GM12873 (cell line): ENCODE measurements around the gene GREB1L.

ENCODE experiments used
- TF ChIP-seq, protein P1 (sequence below): IDR thresholded peaks from 2 replicates; pipeline ENCODE4 v1.5.1; 2012; ENCODE audit warnings: low read depth, mild to moderate bottlenecking, moderate library complexity, low read length, control low read depth; ENCODE audit not compliant: insufficient read depth; ENCODE audit errors: missing control alignments

The GREB1L gene

DNA sequence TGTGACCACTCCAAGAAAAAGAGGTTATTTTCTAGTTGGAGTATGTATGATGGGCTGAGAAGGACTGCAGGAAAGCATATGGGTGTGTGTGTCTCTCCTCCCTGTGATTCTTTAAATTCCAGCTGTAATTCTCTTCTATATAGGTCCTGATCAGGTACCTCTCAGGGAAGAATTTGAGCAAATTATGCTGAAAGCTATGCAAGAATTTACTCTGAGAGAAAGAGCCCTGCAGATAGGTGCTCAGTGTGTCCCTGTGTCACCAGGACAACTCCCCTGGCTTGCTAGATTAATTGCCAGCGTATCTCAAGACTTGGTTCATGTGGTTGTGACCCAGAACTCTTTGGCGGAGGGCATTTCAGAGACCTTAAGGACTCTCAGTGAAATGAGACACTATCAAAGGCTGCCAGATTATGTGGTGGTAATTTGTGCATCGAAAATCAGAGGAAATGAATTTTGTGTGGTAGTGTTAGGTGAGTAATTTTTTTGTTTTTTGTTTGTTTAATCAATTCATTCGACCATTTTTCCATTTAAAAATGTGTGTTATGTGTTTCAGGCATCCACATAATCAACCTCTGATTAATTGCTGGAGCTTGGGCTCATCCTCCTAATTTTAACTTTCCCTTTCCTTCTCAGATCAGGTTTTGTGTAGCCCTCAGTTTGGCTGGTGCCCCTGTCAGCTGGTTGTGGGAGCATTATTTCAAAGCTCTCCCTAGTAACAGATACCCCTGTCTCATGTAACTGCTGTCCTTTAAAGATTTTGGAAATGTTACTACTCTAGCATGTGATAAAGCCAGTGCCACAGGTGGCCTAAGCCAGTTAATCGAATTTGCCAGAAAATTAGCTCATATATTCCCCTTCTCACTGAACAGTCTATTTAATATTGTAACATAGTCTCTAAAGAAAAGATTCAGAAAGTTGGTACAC lies 207.6 kb downstream of the GREB1L start:
- TF ChIP-seq, protein P1, sequence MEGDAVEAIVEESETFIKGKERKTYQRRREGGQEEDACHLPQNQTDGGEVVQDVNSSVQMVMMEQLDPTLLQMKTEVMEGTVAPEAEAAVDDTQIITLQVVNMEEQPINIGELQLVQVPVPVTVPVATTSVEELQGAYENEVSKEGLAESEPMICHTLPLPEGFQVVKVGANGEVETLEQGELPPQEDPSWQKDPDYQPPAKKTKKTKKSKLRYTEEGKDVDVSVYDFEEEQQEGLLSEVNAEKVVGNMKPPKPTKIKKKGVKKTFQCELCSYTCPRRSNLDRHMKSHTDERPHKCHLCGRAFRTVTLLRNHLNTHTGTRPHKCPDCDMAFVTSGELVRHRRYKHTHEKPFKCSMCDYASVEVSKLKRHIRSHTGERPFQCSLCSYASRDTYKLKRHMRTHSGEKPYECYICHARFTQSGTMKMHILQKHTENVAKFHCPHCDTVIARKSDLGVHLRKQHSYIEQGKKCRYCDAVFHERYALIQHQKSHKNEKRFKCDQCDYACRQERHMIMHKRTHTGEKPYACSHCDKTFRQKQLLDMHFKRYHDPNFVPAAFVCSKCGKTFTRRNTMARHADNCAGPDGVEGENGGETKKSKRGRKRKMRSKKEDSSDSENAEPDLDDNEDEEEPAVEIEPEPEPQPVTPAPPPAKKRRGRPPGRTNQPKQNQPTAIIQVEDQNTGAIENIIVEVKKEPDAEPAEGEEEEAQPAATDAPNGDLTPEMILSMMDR, result no peak

DNA sequence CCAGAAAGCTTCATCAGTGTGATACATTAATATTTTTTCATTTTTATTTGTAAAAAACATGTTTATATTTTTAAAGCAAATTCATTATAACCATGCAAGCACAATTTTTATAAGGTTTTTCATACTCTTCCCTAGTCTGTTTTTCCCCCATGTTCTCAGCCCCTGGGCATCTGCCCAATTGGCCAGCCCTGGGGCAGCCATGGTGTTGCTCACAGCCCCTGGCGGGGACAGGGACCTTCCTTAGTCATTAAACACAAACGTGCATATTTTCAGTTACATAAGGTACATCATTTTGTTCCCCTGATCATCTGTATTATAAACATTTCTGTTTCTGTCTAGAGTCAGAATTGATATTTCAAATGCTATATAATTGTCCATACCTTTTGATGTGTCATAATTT lies 208.5 kb downstream of the GREB1L start:
- TF ChIP-seq, protein P1, result no peak

DNA sequence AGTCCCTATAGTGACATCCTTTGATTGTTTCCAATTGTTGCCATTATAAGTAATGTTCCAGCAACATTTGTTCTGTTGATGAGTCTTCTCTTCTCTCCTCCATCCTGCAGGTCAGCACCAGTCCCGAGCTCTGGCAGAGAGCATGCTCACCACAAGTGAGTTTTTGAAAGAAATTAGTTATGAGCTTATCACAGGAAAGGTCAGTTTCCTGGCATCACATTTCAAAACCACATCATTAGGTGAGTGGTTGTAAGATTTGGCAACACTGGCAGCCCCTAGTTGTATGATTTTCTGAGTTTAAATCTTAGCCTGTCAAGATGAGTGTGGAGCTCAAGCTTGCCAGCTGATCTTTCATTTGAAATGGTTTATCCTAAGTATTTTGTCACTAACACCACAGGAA lies 208.9 kb downstream of the GREB1L start:
- TF ChIP-seq, protein P1, result no peak

DNA sequence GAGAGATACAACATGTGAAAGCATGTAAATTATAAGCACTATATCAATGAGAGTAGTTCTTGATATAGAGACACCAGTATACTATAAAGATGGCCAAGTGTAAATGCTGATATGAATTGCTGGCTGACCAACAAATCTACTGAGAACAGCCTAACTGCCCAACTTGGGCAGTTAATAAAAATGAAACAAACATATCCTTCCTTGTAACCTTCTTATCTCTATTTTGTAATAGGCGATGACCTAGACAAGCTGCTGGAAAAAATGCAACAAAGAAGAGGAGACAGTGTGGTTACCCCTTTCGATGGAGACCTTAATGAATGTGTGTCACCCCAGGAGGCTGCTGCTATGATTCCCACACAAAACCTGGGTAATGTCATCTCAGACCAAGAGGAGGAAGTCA lies 209.8 kb downstream of the GREB1L start:
- TF ChIP-seq, protein P1, result no peak

DNA sequence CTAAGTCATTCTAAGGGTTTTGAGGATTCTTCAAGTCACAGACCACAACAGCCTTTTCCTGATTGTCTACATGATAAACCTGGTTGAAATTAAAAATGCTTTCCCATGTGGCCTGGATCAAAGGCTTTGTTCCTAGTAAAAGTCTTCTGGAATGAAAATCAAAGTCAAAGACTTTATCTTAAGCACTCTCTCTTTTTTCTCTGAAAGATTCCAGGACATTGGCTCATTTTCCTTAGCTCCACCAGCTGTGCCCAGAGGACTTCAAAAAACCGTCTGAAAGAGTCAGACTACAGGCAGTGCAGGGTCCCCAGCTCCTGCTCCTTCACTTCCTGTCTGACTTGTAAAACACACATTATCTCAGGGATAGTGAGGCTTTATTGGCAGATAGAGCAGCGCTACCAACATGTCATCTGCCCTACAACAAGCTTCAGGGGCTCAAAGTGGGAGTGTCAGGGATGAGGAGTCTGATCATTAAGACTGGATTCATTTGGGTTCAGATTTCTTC lies 210.3 kb downstream of the GREB1L start:
- TF ChIP-seq, protein P1, result no peak

DNA sequence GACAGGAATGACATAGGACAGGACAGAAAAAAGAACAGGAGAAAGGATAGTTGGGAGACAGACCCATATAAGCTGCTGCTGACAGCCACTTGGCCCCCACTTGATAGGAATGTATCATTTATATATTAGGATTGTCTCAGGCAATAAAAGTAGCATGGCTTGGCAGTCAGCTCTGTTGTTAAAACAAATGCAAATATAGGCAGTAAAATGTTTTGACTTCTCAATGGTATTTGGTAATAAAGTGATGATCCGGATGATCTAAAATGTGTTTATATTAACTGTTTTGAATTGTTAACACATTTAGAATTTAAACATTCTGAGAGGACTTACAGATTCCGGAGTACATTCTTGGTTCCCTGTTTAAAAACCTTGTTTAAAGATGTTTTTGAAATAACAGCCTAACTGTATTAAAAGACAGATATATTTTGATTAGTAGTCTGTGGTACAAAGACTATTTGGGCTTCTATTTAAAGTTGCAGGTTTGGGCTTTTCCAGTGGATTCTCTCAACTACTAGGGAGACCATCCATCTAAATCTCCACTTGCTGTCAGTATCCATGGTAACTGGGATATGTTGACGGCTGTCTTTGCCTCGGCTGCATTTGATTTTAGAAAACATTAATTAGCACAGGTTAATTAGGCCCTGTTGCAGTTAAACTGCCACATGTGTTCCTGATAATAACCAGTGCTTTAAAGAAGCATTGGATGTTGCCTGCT lies 210.9 kb downstream of the GREB1L start:
- TF ChIP-seq, protein P1, result no peak

DNA sequence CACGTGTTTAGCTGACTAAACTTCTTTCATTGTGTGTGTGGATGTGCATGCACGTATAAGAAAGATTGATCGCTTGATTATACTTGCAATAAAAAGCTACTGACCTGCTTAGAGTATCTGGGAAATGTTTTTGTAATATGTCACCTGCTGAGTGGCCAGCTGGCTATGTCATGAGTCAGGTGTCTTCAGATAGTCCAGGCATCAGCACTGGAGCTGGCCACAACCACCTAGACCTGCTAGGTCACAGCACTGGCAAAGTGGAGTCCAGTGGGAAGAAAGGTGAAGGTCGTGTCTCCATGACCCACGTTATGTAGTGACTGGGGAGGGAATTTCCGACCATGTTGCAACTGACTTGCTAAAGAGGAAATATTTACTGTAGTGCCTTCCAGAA lies 211.5 kb downstream of the GREB1L start:
- TF ChIP-seq, protein P1, result no peak
